HG02759 (cell line): ENCODE data around the gene JAKMIP1.
"Not testable (repeated sequence)": the region's sequence is repeated elsewhere in the genome, so short reads cannot be mapped to it uniquely, and the experiment has no call there.

Source experiments
- ATAC-seq: cut with Tn5 transposase; IDR thresholded peaks from one replicate; pipeline ENCODE4 v1.9.1; 2021; ENCODE audit warnings: mild to moderate bottlenecking, moderate library complexity; ENCODE audit not compliant: unreplicated experiment

Gene JAKMIP1

DNA sequence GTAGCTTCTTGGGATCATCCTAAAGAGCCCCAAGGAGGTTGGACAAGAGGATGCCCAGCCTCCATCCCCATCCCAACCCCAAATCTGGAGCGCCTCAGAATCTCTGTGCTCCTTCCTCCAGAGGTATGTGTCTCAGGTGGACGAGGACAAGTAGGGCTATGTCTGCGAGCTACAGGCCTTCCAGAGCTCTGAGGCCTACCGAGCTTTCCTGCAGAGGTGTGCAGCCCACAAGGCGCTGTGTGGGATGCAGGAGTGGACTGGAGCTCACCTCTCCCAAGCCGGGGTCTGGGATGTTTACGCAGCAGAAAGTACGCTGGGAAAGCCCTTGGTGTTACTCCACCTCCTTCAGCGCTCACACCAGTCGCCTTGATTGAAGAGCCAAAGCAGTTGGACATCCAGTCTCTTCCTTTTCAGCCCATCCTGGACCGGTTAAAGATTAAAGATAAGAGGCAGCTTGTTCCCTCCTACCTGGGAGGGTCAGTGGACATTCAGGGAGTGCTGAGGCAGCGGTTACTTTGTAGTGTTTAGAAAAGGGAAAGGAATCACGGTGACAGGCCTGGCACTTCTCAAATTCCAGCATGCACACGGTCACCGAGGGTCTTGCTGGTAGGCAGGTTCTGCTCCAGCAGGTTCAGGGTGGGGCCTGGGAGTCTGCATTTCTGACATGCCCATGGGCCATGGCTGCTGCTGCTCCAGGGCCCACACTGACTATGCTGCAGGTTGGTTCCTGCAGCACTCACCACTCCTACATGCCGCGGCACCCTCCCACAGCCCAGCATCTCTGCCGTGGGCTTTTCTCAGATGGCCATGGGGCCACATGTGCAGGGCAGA, 29.5 kb upstream of the JAKMIP1 start:
- no peak for ATAC-seq

DNA sequence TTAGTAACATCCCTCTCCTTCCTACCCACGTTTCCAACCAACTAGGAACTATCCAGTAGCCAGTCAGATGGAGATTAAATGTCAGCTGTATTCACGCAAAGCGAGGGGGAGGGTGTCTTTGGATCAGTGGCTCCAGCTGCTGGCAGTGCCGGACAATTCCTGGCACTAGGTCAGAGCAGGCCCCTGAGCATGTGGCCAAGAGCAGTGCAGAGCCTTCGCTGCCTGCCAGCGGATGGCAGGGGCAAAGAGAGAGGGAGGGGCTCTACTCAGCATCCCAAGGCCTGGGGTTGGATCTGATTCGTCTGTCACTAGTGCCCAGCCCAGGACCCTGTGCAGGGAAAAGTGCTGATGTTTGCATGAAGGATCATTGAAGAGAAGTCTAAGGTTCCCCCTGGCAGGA, 28.7 kb upstream of the JAKMIP1 start:
- no peak for ATAC-seq

DNA sequence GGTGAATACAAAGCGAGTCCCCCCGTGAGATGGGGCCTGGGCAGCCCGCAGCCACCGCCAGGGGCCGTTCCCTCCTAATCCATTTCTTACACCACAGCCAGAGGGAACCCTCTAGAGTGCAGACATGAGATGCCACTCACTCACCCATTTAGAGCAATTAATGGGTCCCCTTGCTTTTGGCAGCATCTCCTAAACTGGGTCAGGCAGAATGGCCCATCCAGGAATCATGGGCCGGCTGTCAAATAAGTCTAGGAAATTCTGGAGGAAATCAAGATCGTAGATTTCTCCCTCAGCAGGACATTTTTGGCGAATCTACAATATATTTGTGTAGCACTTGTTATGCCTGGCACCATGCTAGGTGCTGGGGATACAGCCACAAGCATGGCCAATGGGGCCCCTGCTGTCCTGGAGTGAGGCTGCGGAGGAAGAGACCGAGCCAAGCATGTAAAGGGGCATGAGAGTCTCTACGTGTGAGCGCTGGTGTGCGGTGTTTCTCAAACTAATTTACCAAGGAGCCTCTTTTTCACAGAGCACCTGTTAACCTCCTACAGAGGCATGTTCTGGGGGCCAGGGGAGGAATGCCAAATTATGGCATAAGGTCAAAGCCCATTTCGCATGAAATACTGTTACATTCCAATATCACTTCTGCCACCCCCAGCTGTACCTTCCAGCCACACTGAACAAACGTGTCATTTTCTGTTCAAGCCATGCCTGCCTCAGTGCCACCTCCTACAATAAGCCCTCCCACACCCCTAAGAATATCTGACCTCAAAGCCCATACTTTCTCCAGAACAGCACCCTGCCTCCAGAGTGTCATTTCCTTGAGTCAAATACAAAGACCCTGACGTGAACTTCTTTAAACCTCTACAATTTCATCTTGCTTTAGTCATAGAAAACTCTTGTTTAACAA, 28.1 kb upstream of the JAKMIP1 start:
- ATAC-seq, result no peak

DNA sequence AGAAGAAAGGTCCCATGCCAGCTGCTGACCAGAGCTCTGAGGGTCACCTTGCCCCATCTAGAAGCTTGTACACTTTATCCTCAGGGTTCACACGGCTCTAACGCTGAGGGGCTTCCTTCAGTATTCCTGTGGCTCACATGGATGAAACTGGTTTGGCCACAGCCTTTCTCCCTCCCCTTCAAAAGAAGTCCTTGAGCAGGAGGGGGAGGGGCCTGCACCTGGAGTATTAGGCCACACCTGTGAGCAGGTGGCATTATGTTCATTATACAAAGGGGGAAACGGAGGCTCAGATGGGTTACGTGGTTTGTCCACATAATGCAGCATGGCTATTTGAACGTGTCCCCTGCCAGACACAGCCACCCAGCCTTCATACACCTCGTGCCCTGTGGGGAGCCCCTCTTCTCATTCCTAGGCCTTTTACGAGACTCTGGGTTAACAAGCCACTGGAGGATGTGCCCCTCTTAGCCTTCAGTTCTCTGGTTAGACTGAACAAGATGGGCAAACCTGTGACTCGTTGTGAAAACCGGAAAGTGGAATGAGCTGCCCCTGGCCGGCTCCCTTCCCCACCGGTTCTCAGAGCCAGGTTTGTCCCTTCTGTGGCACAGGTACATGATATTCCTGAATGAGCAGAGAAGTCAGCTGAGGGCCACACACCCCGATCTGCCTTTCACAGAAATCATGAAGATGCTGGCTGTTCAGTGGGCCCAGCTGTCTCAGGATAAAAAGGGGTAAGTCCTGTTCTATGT, 27.2 kb upstream of the JAKMIP1 start:
- ATAC-seq, result no peak

DNA sequence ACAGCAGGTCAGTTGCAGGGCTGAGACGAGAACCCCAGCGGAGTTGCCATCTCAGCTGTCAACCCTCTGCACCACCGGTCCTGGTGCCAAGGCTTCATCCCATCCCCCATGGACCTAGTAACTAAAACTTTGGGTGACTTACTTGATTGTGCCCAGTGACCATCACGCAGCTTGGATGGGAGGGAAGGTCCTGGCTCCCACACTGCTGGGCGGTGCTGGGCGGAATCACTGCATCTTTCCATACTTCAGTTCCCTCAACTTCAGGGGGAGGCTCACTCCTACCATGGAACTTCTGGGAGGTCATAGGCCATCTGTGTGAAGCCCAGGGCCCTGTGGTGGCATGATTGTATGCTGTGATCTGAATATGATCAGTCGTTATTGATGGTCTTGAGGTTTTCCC, 26.2 kb upstream of the JAKMIP1 start:
- no peak for ATAC-seq

DNA sequence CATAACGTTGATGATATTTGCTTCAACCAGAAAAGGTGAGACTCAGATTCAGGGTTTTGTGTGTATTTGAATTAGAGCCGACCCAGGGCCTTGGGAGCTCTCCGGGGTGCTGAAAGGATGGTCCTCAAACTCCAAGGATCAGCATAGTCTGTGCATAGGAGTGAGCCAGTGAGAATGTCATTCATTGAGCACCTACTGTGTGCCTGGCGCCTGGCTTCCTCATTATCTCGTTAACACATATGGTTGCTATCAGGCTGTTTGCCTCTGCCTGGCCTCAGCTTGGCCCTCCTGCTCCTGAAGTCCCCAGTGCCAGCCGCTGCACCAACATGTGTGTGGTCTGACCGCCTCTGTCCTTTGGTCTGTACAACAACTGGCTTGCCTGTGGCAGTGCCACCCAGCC, 25.1 kb upstream of the JAKMIP1 start:
- no peak for ATAC-seq

DNA sequence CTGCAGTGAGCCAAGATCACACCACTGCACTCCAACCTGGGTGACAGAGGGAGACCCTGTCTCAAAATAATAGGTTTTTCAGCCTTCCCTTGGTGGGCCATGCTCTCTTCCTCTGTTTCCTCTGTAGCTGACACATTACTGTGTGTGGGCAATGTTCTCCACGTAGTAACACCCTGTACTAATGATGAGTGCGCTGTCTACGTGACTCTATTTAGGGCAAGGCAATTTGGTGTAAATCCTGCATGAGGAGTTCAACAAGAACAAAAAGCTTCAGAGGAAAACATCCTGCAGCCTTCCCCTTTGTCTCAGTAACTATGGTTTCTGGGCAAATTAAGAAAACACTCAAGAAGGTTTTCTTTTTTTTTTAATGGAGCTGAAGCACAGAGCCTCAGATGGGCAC, 24.4 kb upstream of the JAKMIP1 start:
- ATAC-seq, result no peak

DNA sequence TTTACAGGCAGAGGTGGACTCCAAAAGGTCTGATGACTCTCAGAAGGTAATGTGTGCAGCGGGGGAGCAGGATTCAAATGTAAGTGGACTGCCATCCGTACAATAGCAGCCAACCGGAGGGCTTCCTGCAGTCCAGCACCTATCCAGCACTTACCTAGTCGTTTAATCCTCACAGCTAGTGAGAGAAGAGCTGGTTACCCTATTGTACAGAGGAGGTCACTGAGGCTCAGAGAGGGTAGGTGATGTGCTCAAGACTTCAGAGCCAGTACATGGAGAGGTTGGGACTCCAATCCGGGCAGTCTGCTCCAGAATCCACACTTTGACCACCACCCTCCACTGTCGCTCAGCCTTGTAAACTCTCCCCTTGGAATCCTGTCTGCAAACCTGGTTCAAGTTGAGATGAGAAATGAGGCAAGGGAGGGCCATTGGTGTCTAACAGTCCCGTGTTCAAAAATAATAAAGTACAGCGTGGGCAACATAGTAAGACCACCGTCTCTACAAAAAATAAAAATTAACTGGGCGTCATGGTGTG, 22.5 kb upstream of the JAKMIP1 start:
- ATAC-seq, result no peak

DNA sequence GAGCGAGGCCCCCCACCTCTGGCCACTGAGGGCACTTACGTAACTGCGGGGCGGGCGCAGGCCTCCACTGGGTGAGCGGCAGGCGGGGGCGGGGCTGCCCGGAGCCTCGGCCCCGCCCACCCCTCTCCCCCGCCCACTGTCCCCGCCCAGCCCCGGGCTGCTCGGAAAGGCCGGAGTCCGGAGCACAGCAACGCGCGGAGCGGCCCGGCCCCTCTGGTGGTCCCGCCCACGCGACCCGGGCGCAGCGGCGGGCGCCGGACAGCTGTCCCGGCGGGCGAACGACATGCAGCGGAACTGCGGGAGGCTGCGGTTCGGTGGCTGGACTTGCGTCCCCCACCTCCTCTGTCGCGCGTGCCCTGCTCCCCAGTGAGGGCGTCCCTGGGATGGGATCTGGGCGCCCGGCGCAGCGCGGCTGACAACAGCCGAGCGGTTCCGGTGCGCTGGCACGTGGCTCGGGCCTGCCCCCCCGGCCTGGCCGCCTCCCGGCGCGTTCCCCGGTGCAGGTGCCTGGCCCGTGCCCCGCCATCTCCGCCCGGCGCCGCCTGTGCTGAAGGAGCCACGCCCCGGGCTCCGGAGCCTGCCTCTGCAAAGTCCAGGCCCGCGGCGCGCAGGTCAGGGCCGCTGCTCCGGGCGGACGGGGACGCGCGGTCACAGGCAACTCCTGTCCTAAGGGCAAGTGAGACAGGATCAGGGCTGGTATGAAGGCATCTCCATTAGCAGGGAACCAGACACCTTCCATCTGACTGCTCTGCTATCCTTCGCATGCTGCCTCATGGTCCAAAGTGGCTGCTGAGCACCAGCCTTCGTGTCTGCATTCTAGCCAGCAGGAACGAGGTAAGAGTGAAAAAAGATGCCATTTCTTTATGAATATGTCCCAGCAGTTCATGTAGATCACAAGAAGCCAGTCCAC, 21.8 kb upstream of the JAKMIP1 start:
- ATAC-seq, result no peak

DNA sequence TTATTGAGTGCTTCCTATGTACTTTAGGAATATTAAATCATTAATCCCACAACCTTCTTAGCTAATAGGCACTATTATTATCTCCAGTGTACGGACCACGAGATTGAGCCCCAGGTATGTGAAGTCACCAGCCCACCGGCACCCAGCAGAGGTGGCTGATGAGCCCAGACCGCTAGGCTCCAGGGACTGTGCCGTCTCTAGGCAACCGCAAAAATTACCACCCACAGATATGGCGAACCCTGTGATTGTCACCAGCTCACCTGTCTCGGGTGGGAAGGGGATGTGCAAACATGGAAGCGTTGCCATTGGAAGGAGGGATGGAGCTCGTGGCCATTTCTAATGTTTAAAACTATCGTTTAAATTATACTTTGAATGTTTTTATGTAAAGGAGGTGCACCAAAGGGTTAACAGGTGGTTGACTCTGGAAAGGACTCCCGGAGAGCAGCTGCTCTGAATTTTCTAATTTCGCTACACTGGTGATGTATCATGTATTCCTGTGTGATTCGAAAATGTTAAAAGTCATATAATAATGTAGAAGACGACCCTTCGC, 21.0 kb upstream of the JAKMIP1 start:
- no peak for ATAC-seq

DNA sequence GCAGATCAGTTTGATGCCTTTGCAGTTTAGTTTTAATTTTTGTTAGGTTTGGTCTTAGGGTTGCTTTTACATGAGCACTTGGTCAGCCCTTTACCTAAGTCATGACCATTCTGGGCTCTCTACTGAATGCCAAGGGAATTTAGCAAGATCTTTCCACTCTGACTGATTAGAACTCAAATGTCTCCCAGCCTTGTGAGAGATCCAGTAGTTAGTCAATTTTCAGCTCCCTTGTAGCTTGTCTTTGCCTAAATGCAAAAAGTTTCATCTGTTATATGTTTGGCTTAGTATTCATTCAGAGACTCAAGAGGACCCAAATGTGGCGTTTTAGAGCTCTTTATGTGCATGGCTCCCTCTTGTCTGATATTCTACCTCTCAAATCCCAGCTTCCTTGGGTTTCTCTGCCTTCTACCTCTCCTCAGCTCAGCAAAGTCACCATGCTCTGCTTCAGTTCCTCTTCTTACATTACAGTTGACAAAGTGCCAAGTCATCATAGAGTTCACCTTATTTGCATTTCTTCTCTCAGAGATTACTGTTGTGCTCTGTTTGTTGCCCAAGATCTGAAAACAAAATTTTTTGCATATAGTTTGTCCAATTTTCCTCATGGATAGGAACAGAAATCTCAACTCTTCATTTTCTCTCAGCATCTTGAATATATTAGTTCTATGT, 17.5 kb upstream of the JAKMIP1 start:
- peak; percentile 78 for ATAC-seq

DNA sequence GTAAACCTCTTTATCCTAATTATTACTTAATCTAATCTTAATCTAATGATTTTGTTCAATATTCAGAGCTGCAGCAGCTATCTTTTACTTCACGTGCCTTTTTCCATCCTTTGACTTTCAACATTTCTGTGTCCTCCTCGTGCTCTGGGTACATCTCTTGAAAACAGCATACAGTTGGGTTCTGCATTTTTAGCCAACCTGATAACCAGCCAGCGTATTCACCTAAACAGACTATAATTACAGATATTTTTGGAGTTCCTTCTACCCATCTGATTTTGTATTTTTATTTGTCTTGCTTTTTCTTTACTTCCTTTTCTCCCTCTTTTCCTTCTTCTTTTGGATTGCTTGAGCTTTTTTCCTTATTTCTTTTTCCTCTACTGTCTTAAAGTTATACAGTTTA, 16.2 kb upstream of the JAKMIP1 start:
- no peak for ATAC-seq

DNA sequence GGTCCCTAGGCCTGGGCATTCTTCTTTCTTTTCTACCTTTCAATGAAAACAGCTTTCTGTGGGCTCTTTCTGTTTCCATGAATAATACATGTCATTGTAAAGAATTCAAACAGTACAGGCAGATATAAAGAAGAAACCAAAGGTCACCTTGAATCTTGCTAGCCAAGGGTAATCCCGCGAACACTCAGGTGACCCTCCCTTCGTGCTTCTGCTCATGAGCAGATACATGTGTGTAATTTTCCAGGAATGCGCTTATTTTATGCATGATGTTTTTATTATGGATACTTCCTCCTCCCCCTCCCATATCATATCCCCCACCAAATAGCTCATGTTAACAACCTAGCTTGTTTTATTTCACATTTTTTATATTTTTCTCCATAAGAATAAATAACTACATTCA, 9.6 kb upstream of the JAKMIP1 start:
- ATAC-seq, result no peak

DNA sequence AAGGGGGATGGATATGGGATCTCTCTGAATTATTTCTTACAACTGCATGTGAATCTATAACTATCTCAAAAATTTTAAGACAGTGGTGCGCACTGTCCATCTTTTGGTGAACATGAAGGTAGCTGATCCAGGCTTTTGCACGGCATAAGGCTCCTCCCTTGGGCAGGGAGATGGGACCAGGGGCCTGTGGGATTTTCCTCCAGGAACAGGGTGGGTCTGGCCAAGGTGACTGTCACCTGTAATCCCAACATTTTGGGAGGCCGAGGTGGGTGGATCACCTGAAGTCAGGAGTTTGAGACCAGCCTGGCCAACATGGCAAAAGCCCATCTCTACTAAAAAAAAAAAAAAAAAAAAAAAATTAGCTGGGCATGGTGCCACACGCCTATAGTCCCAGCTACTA, 8.9 kb upstream of the JAKMIP1 start:
- not testable (repeated sequence) for ATAC-seq

DNA sequence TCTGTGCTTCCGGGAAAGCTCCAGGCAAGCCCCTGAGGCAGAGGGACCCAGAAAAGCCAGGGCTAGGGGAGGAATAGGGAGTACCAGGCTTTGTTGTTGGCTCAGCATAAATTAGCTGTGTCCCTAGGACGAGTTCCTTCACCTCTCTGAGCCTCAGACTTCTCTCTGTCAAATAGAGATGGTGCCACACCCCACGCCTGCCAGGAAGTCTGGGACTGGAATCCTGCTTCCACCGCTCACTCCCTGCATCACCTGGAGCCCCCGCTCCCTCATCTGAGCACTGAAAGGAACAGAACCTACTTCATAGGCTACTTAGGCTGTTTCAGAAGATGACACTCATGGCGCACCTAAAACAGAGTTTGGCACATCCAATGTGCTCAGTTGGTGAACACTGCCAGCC, 8.1 kb upstream of the JAKMIP1 start:
- no peak for ATAC-seq

DNA sequence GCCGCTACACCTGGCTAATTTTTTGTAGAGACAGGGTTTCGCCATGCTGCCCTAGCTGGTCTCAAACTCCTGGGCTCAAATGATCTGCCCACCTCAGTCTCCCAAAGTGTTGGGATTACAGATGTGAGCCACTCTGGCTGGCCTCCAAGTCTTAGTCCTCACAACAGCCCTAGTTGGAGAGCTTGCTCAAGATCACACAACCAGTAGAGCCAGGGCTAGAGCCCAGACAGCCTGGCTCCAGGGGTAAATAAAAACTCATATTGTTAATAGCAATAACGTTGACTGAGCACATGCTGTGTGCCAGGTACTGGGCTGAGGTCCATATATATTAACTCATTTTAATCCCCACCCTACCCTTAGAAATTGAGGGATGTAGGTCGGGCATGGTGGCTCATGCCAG, 7.3 kb upstream of the JAKMIP1 start:
- ATAC-seq, result no peak

DNA sequence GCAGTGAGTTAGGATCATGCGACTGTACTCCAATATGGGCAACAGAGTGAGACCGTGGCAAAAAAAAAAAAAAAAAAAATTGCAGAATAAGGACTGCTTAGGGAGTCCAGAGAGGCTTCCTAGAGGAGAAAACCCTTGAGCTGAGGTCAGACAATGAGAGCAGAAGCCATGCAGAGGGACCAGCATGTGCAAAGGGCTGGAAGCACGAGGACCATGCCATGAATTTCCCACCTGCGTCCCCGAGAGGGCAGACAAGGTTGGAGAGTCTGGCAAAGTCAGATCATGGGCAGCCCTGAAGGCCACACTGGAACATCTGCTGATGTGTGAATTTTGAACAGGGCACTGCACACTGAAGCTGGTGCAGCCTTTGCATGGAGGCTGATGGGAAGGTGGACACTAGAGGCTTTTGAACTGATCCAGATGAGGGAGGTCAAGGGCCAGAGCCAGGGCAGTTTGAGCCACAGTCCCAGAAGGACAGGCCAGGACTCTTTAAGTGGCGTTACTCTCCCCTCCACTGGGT, 6.5 kb upstream of the JAKMIP1 start:
- no peak for ATAC-seq

DNA sequence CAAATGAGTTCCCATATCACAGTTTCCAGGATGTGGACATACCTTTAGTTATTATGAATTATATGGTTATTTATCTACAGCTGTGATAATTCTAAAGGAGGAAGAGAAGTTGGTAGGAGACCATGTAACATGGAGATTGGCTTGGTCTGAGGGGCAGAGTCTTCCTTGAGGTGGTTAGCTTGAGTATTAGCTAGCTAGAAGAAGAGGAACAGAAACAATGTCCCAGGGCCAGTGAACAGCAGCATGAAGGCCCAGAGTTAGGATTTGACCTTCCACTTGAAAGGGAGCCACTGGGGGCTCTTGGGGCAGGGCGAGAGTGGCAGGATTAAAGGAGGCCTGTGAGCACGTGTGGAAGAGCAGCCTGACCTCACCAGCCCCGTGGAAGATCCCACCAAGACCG, 5.6 kb upstream of the JAKMIP1 start:
- ATAC-seq, result no peak

DNA sequence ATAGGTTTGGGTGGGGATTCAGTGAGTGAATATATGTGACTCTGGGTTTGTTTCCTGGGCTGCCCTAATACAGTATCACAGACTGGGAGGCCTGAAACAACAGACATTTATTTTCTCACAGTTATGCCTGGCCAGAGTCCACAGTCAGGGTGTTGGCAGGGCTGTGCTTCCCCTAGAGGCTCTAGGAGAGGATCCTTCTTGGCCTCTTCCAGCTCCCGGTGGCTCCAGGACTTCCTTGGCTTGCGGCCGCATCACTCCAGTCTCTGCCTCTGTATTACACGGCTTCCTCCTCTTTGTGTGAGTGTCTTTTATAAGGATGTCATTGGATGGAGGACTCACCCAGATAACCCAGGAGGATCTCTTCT, 5.2 kb upstream of the JAKMIP1 start:
- no peak for ATAC-seq
